ENCODE results near the gene SETSIP.

The SETSIP gene

DNA sequence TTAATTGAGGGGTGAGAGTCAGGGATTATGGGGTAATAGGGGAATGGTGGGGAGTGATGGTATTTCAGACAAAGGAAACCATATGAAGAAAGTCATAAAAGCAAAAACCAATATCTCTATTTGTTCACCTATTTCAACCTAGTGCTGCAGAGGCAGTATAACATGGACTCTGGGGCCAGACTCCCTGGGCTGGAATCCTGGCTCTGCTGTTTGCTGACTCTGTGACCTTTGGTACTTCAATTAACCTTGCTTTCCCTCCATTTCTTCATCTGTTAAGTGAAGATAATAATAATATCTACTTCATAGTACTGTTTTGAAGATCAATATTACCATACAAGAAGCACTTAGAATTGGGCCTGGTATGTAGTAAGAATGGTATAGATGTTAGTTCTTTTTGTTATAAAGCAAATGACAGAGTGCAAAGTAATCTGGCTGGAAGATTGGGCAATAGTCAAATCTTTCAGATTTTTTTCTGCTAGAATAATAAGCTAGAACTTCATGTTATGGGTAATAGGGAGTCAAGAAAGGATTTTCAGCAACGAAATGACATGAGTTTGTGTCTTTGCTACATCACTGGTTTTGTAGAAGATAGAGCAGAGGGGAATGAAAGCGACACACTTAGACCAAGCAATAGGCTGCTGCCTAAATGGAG lies 36.4 kb downstream of the SETSIP start:
- no peak overlapping the region for H2AFZ ChIP-seq (ENCODE audit: low read length)
- no peak for DNase-seq
- no peaks in the 10 kb centered on the region for H3K27me3 ChIP-seq (replicated peaks; ENCODE audit: insufficient read depth, low read length)
- no peak overlapping the region for H3K9ac ChIP-seq (ENCODE audit: low read length)
- H3K79me2 ChIP-seq (ENCODE audit: low read length) = no peaks in the 10 kb centered on the region
- H3K9me2 ChIP-seq (replicated peaks; ENCODE audit: insufficient read depth, low read length) = no peaks in the 10 kb centered on the region
- no peaks in the 10 kb centered on the region for H4K20me1 ChIP-seq (ENCODE audit: insufficient read depth, low read length)
- H3F3A ChIP-seq (ENCODE audit: insufficient read depth, low read length) = no peaks in the 10 kb centered on the region
- H3K36me3 ChIP-seq (replicated peaks; ENCODE audit: insufficient read depth, low read length) = no peaks in the 10 kb centered on the region
- no peak for TF ChIP-seq EZH2 (optimal IDR thresholded peaks at IDR 0.05; ENCODE audit: low read depth, low read length)
- no peak for TF ChIP-seq EZH2phosphoT487 (IDR thresholded peaks at IDR 0.05; ENCODE audit: low read length)
- TF ChIP-seq, protein P1, sequence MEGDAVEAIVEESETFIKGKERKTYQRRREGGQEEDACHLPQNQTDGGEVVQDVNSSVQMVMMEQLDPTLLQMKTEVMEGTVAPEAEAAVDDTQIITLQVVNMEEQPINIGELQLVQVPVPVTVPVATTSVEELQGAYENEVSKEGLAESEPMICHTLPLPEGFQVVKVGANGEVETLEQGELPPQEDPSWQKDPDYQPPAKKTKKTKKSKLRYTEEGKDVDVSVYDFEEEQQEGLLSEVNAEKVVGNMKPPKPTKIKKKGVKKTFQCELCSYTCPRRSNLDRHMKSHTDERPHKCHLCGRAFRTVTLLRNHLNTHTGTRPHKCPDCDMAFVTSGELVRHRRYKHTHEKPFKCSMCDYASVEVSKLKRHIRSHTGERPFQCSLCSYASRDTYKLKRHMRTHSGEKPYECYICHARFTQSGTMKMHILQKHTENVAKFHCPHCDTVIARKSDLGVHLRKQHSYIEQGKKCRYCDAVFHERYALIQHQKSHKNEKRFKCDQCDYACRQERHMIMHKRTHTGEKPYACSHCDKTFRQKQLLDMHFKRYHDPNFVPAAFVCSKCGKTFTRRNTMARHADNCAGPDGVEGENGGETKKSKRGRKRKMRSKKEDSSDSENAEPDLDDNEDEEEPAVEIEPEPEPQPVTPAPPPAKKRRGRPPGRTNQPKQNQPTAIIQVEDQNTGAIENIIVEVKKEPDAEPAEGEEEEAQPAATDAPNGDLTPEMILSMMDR (IDR thresholded peaks at IDR 0.05; ENCODE audit: low read length) = no peak
- H3K4me3 ChIP-seq (ENCODE audit: low read length) = no peak overlapping the region
- no peak overlapping the region for H3K4me2 ChIP-seq (ENCODE audit: low read depth, low read length)
- no peaks in the 10 kb centered on the region for H3K9me3 ChIP-seq (replicated peaks; ENCODE audit: insufficient read depth, low read length)
- H3K4me1 ChIP-seq (ENCODE audit: low read length) = no peaks in the 10 kb centered on the region
- no peak overlapping the region for H3K27ac ChIP-seq (ENCODE audit: low read length)

DNA sequence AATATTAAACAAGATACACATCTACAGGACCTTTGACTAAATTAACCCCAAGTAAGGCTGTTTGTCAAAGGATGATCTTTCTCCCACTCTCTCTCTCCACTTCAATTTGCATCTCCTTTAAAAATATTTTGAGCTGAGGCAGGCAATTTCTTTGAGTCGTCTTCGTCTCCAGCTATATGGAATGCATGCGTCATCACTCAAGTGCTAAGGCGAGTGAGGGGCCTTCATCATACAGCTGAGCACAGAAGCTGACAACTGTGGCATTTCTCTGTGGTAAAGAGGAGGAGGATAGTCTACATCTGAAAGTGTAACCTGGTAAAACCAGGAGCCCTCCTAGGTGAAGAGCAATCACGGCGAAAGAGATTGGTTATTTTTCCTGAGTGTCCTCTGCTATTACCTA lies 37.8 kb downstream of the SETSIP start:
- no peak for DNase-seq
- TF ChIP-seq, protein P1 (IDR thresholded peaks at IDR 0.05; ENCODE audit: low read length) = no peak
- TF ChIP-seq EZH2 (optimal IDR thresholded peaks at IDR 0.05; ENCODE audit: low read depth, low read length) = no peak
- TF ChIP-seq EZH2phosphoT487 (IDR thresholded peaks at IDR 0.05; ENCODE audit: low read length) = no peak
- H3F3A ChIP-seq (ENCODE audit: insufficient read depth, low read length) = no peaks in the 10 kb centered on the region
- no peak overlapping the region for H3K27ac ChIP-seq (ENCODE audit: low read length)
- H3K4me3 ChIP-seq (ENCODE audit: low read length) = no peak overlapping the region
- H2AFZ ChIP-seq (ENCODE audit: low read length) = no peak overlapping the region
- no peaks in the 10 kb centered on the region for H3K36me3 ChIP-seq (replicated peaks; ENCODE audit: insufficient read depth, low read length)
- H3K9me2 ChIP-seq (replicated peaks; ENCODE audit: insufficient read depth, low read length) = no peaks in the 10 kb centered on the region
- no peaks in the 10 kb centered on the region for H3K27me3 ChIP-seq (replicated peaks; ENCODE audit: insufficient read depth, low read length)
- no peak overlapping the region for H3K9ac ChIP-seq (ENCODE audit: low read length)
- H3K4me1 ChIP-seq (ENCODE audit: low read length) = no peaks in the 10 kb centered on the region
- no peaks in the 10 kb centered on the region for H4K20me1 ChIP-seq (ENCODE audit: insufficient read depth, low read length)
- H3K9me3 ChIP-seq (replicated peaks; ENCODE audit: insufficient read depth, low read length) = no peaks in the 10 kb centered on the region
- no peaks in the 10 kb centered on the region for H3K79me2 ChIP-seq (ENCODE audit: low read length)
- H3K4me2 ChIP-seq (ENCODE audit: low read depth, low read length) = no peak overlapping the region

DNA sequence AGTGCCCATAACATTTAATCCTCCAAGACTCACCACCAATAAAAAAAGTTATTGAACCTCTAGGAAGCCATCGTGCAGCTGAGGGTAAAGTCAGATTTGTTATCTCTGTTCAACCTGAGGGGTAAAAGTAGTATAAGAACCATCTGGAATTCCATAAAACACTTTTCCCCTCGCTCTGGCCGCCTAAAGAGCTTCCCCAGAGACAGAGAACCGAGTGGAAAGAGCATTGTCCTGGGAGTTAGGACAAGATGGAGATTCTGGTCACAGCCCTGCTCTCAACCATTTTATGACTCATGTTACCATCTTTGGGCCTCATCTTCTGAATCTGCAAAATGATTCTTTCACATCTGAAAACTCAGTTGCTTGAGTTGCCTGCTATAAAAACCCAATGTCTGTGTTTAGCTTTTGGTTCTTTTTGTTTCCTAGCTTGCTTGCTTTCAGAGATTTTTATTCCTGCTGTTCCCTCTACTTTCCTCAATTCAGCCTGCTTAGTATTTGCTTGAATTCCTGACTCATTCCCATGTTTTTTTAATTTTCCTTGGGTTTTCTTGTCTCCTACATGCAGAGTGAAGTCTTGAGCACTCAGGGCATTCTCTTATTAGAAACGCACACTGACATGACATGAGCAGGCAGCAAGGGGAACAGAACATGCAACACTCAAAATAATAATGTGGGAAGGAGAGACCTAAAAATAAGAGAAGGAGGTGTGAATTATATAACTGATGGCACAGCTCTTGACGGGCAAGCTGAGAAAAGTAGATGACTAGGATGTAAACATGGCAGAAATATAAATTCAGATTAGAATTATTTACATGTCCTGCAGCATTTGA lies 43.7 kb downstream of the SETSIP start:
- Histone ChIP-seq H3K4me1 (ENCODE audit: low read length) (no peaks in the 10 kb centered on the region), H3K4me3 (ENCODE audit: low read length) (no peak overlapping the region), H4K20me1 (ENCODE audit: insufficient read depth, low read length) (no peaks in the 10 kb centered on the region), H3K4me2 (ENCODE audit: low read depth, low read length) (no peak overlapping the region), H3K9me2 (replicated peaks; ENCODE audit: insufficient read depth, low read length) (no peaks in the 10 kb centered on the region), H3K27me3 (replicated peaks; ENCODE audit: insufficient read depth, low read length) (no peaks in the 10 kb centered on the region), H3F3A (ENCODE audit: insufficient read depth, low read length) (no peaks in the 10 kb centered on the region), H3K27ac (ENCODE audit: low read length) (no peak overlapping the region), H3K9me3 (replicated peaks; ENCODE audit: insufficient read depth, low read length) (no peaks in the 10 kb centered on the region), H3K36me3 (replicated peaks; ENCODE audit: insufficient read depth, low read length) (no peaks in the 10 kb centered on the region), H3K79me2 (ENCODE audit: low read length) (no peaks in the 10 kb centered on the region), H3K9ac (ENCODE audit: low read length) (no peak overlapping the region), H2AFZ (ENCODE audit: low read length) (no peak overlapping the region)
- TF ChIP-seq EZH2 (optimal IDR thresholded peaks at IDR 0.05; ENCODE audit: low read depth, low read length) (no peak), EZH2phosphoT487 (IDR thresholded peaks at IDR 0.05; ENCODE audit: low read length) (no peak)
- DNase-seq = no peak

Data from MM.1S (cell line).